Astrocyte of the spinal cord (primary cell): Measurements from ENCODE around the gene NOL4.
A peak's percentile ranks its signal among the peaks of the same experiment; 100 is the strongest.
"Not testable (repeated sequence)": the region's sequence is repeated elsewhere in the genome, so short reads cannot be mapped to it uniquely, and the experiment has no call there.

Experiments used
- DNase-seq: peaks from one replicate; pipeline ENCODE4 v3.0.0; 2011; ENCODE audit warnings: low read depth, low spot score
- H3K4me3 ChIP-seq: 2 replicates; pipeline ENCODE4 v1.5.1; 2011; ENCODE audit warnings: low read depth, mild to moderate bottlenecking, low read length, moderate library complexity
- CTCF ChIP-seq: IDR thresholded peaks from 2 replicates; pipeline ENCODE4 v1.5.1; 2012; ENCODE audit warnings: low read depth, mild to moderate bottlenecking, low read length, inconsistent platforms
- in situ Hi-C: cut with HindIII; loops from 2 replicates; pipeline ENCODE4 v1.10.0; 2017; ENCODE audit warnings: low sequenced_read_pairs

Gene NOL4, protein sequence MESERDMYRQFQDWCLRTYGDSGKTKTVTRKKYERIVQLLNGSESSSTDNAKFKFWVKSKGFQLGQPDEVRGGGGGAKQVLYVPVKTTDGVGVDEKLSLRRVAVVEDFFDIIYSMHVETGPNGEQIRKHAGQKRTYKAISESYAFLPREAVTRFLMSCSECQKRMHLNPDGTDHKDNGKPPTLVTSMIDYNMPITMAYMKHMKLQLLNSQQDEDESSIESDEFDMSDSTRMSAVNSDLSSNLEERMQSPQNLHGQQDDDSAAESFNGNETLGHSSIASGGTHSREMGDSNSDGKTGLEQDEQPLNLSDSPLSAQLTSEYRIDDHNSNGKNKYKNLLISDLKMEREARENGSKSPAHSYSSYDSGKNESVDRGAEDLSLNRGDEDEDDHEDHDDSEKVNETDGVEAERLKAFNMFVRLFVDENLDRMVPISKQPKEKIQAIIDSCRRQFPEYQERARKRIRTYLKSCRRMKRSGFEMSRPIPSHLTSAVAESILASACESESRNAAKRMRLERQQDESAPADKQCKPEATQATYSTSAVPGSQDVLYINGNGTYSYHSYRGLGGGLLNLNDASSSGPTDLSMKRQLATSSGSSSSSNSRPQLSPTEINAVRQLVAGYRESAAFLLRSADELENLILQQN

DNA sequence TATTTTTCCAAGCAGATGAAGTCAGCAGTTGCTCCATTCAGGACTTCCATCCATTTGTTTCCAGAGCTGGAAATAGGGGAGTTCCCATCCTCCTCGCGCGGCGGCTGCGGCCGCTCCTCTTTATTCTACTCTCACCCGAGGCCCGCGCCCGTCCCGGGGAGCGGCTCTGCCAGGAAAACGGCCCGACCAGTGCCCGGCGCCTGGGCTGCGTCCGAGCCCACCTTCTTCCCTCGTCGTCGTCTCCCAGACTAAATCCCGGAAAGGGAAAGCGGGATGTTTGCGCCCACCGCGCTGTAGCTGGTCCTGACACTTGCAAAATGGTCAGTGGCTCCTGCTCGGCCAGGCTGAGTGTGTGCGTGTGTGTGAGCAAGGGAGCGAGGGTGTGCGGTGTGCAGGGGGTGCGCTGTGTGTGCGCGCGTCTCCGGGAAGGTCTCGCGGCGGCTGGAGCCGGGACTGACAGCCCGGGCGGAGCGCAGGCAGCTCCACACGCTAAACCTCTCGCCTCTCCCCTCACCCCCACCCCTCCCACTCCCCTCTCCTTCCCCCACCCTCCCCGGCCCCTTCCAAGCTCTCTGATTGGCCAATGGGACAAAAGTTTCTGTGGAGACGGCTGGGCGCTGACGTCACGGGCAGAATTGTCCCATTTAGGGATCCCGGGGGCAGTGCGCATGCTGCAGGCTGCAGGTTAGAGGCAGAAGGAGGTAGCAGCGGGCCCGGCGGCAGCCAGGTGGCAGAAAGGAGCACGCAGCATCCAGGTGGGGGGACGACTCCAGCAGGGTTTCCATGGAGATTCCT, at the start of gene NOL4:
TSS of gene NOL4 (minus strand) at position 491 of the 795 bp plus-strand sequence. CDS start 1,660 bp downstream, outside the sequence.
- peak; percentile 60 for DNase-seq
- peak; percentile 45 for TF ChIP-seq CTCF

DNA sequence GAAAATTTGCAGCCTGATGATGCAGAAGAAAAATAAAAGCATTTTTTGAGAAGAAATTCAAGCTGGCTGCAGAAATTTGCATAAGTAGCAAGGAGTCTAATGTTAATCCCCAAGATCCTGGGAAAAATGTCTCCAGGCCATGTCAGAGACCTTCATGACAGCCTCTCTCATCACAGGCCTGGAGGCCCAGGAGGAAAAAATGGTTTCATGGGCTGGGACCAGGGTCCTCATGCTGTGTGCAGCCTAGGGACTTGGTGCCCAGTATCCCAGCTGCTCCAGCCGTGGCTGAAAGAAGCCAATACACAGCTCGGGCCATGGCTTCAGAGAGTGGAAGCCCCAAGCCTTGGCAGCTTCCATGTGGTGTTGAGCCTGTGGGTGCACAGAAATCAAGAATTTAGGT, 41.3 kb upstream of the NOL4 start:
- H3K4me3 ChIP-seq, DNase-seq, in situ Hi-C loops: not testable (repeated sequence)

More for the DNA sequence above, at the start of gene NOL4:
- peak within 1 kb of the TSS; percentile 51 for H3K4me3 ChIP-seq
- in situ Hi-C loops = no loop called here

GRCh38 chr18:34261865-34262780, 37.4 kb upstream of the NOL4 start:
- DNase-seq = no peak
- no peak overlapping the region for H3K4me3 ChIP-seq
- in situ Hi-C loops = no loop called here
- TF ChIP-seq CTCF = no peak

GRCh38 chr18:34258176-34258575, 33.5 kb upstream of the NOL4 start:
- TF ChIP-seq CTCF = no peak
- H3K4me3 ChIP-seq = no peak overlapping the region
- no peak for DNase-seq
- in situ Hi-C loops = no loop called here

GRCh38 chr18:34251919-34252318, 27.2 kb upstream of the NOL4 start:
- no peak for DNase-seq
- in situ Hi-C loops = no loop called here

More at GRCh38 chr18:34251919-34252318, 27.2 kb upstream of the NOL4 start:
- no peak for TF ChIP-seq CTCF
- no peak overlapping the region for H3K4me3 ChIP-seq
